Transverse colon (tissue), 4 donors: ENCODE data around the gene CASP10. TPM values are rescaled to one million over a fixed set of nuclear protein-coding genes. Genes with fewer than 3 reads are reported as not detected.
A peak's percentile ranks its signal among the peaks of the same experiment; 100 is the strongest.

ENCODE experiments used
- DNase-seq: peaks from one replicate; pipeline ENCODE4 v3.0.0-alpha.2; 2019
- H3K27ac ChIP-seq, 4 donors: fragments of 200-600 bp; sonication (generic); 2 replicates each; pipeline ENCODE4 v1.5.1; 2016 to 2018; ENCODE audit warnings: inconsistent platforms in 4 of 4
- H3K27me3 ChIP-seq: fragments of 200-600 bp; sonication (generic); 2 replicates; pipeline ENCODE4 v1.5.1; 2017; ENCODE audit warnings: inconsistent platforms
- H3K36me3 ChIP-seq, 4 donors: fragments of 200-600 bp; sonication (generic); 2 replicates each; pipeline ENCODE4 v1.5.1; 2017 to 2019; ENCODE audit warnings: inconsistent platforms in 4 of 4
- H3K4me1 ChIP-seq, 4 donors: fragments of 200-600 bp; sonication (generic); 2 replicates each; pipeline ENCODE4 v1.5.1; 2017 to 2020; ENCODE audit warnings: inconsistent platforms in 4 of 4
- H3K4me3 ChIP-seq, 4 donors: fragments of 200-600 bp; sonication (generic); 1 replicate in 1 of 4; 2 replicates in 3 of 4; pipeline versions ENCODE4 v1.5.1 to v1.6.1; 2017 to 2019; ENCODE audit warnings: inconsistent platforms in 4 of 4
- H3K9me3 ChIP-seq, 2 donors: fragments of 200-600 bp; sonication (generic); 2 replicates each; pipeline ENCODE4 v1.5.1; 2017 to 2019; ENCODE audit warnings: inconsistent platforms in 2 of 2
- EP300 ChIP-seq: sonication (generic); formaldehyde crosslinking; IDR thresholded peaks from one replicate; pipeline ENCODE4 v1.6.1; 2017; ENCODE audit warnings: antibody characterized with exemption, low read depth
- POLR2A ChIP-seq: fragments of 450-650 bp; IDR thresholded peaks from one replicate; pipeline ENCODE4 v1.6.1; 2016; ENCODE audit warnings: antibody characterized with exemption, mild to moderate bottlenecking, moderate library complexity
- POLR2AphosphoS5 ChIP-seq, 3 donors: sonication (generic); formaldehyde crosslinking; IDR thresholded peaks; one replicate each; pipeline ENCODE4 v1.6.1; 2016; ENCODE audit warnings: antibody characterized with exemption in 3 of 3
- WGBS, 2 donors: methylation state at CpG; one replicate each; pipeline ENCODE4 v1.1.5; 2018; ENCODE audit warnings: low coverage in 1 of 2; 5-methylcytosine and 5-hydroxymethylcytosine counted together
- in situ Hi-C, 4 donors: fragments of 200-750 bp; cut with MboI; loops; one replicate each; pipeline versions ENCODE4 v1.15.0 to v1.15.1; 2017; ENCODE audit warnings: low sequenced_read_pairs in 3 of 4, low pct_ligation_motif_present in 1 of 4, low pct_unique_long_range_greater_than_20kb in 1 of 4
- intact Hi-C: fragments of 100-400 bp; cut with DNase I; formaldehyde crosslinking; loops from one replicate; pipeline ENCODE4 v1.15.1; 2023; ENCODE audit warnings: low total_unique reads
- total RNA-seq, 4 donors: library from RNA; depleted of rRNA; stranded (reverse); fragments of >200 nt; gene quantifications; one replicate each; pipeline ENCODE4 v1.1.0, GENCODE V29; 2016
- TF ChIP-seq, protein P1 (sequence below), 5 experiments: fragments of 200-600 bp in 3 of 5; fragments of 450-650 bp in 2 of 5; sonication (generic) in 3 of 5; IDR thresholded peaks; 1 replicate in 2 of 5; 2 replicates in 3 of 5; pipeline ENCODE4 v1.5.1; 2016 to 2017; ENCODE audit warnings: antibody characterized with exemption in 5 of 5, inconsistent platforms in 3 of 5, mild to moderate bottlenecking in 2 of 5, moderate library complexity in 1 of 5

The CASP10 gene
- total RNA-seq, 4 donors from 2014 or later: 4.8 to 68.4 (median 38.1) TPM

DNA sequence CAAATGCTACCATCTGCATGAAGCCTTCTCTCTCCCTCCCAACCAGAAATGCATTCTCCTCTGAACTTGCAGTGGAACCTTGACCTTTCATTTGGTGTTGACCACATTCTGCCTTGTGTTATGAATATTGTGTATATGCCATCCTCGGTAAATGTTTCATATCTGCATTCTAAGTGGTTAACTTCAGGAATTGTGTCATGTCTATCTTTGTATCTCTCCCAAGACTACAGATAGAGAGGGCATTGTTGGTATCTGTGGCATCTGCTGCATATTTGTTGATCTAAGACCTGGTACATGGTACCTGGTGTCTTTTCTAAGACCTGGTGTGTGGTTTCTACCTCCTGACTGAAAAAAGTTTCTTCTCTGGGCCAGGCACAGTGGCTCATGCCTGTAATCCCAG lies 34.0 kb downstream of the CASP10 start:
- in situ Hi-C loops: no loop called here
- Histone ChIP-seq H3K4me3 (no peak overlapping the region), H3K27me3 (no peaks in the 10 kb centered on the region), H3K9me3 (no peaks in the 10 kb centered on the region), H3K36me3 (peaks cover 0 to 4% (median 0%) of the 10 kb centered on the region in 4 donors), H3K4me1 (peaks cover 0 to 33% (median 22%) of the 10 kb centered on the region in 4 donors), H3K27ac (no peak overlapping the region)
- intact Hi-C loops: no loop called here
- WGBS, 2 donors: 91% methylated on average over 1 of the region's 1 CpG; no CpG with 5 or more reads in 1 of the 2 donors
- DNase-seq: no peak
- no peak for TF ChIP-seq EP300

DNA sequence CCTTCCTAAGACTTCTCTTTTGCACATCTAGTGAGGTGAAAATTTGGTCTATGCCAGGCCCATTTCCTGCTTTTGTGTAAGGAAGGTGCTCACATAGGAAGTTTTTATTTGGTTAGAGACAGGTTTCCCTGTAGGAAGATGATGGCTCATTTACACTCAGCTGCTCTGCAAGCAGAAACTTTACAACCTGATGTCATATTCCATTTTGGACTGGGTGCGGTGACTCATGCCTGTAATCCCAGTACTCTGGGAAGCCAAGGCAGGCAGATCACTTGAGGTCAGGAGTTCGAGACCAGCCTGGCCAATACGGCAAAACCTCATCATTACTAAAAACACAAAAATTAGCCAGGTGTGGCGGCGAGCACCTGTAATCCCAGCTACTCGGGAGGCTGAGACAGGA lies 35.8 kb downstream of the CASP10 start:
- intact Hi-C loops: no loop called here
- 85 to 100% methylated on average over 1 to 6 of the region's 6 CpGs for WGBS, 2 donors
- H3K27ac ChIP-seq: peak overlapping the region; percentile 75 to 85 (median 82)
- H3K36me3 ChIP-seq: peaks cover 0 to 4% (median 0%) of the 10 kb centered on the region in 4 donors
- in situ Hi-C loops: no loop called here
- TF ChIP-seq, protein P1, sequence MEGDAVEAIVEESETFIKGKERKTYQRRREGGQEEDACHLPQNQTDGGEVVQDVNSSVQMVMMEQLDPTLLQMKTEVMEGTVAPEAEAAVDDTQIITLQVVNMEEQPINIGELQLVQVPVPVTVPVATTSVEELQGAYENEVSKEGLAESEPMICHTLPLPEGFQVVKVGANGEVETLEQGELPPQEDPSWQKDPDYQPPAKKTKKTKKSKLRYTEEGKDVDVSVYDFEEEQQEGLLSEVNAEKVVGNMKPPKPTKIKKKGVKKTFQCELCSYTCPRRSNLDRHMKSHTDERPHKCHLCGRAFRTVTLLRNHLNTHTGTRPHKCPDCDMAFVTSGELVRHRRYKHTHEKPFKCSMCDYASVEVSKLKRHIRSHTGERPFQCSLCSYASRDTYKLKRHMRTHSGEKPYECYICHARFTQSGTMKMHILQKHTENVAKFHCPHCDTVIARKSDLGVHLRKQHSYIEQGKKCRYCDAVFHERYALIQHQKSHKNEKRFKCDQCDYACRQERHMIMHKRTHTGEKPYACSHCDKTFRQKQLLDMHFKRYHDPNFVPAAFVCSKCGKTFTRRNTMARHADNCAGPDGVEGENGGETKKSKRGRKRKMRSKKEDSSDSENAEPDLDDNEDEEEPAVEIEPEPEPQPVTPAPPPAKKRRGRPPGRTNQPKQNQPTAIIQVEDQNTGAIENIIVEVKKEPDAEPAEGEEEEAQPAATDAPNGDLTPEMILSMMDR (IDR thresholded peaks at IDR 0.05): no peak
- peak in 1 of 3 donors; percentile 18 for TF ChIP-seq POLR2AphosphoS5 (IDR thresholded peaks at IDR 0.05)
- no peak overlapping the region for H3K4me3 ChIP-seq
- H3K9me3 ChIP-seq: no peaks in the 10 kb centered on the region
- peaks cover 0 to 33% (median 22%) of the 10 kb centered on the region in 4 donors for H3K4me1 ChIP-seq
- peak; percentile 56 for DNase-seq
- H3K27me3 ChIP-seq: no peaks in the 10 kb centered on the region

DNA sequence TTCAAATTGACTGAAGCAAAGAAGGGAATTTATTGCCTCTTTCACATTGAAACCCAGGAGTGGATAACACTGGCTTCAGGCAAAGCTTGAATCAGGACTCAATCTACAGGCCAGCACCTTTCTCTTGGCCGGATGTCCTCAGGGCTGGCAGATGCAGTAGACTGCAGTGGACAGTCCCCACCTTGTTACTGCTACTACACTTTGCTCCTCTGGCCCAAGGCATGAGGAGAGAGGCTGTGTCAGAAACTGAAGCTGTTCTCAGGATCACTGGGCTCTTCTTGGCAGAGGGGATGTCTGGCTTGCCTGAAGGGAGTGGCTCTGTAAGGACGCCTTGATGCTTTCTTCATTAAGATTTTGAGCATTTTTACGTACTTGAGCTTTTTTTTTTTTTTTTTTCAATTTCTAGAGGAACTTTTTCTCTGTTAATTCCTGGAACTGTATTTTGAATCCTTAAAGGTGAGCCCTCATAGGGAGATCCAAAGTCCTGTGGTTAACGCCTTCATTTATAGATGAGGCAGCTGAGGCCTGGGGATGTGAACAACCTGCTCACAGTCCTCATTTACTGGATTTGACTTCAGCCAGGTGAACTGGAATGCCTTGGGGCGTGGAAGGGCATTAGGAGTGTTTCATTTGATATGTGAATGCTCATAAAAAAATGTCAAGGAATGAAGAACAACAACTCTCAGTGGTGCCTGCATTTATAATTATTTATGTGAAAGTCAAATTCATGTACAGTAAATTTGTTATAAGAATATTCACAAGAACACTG lies 36.6 kb downstream of the CASP10 start:
- intact Hi-C loops (no loop called here), in situ Hi-C loops (no loop called here)
- Histone ChIP-seq H3K4me1 (peaks cover 0 to 33% (median 22%) of the 10 kb centered on the region in 4 donors), H3K27ac (peak overlapping the region; percentile 75 to 85 (median 82)), H3K27me3 (no peaks in the 10 kb centered on the region), H3K36me3 (peaks cover 0 to 4% (median 0%) of the 10 kb centered on the region in 4 donors), H3K9me3 (no peaks in the 10 kb centered on the region), H3K4me3 (no peak overlapping the region)
- WGBS, 2 donors: 55 to 66% methylated on average over 4 to 5 of the region's 5 CpGs
- DNase-seq: peak; percentile 68
- TF ChIP-seq POLR2A (peak; percentile 22), POLR2AphosphoS5 (IDR thresholded peaks at IDR 0.05) (peak in 1 of 3 donors; percentile 34), EP300 (no peak)
- TF ChIP-seq, protein P1 (IDR thresholded peaks at IDR 0.05): no peak

DNA sequence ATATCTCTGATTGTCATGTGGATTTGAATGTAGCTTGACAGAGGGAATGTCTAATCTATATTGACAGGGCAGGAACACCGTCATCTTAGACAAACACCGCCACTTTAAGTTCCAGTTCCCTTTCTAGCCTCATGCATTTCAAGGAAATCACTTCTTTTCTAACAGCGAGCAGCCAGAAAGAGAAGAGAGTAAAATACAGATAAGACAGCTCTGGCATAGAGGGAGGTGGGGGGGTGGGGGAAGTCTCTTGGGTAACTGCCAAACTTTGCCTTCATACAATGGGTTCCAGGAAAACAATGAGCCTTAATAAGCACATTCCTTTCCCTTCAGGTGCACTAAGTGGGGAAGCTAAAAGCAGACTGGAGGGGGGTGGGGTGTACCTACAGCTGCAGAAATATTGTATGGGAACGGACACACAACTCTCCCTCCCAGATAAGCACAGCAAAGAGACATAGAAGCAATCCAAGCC lies 37.2 kb downstream of the CASP10 start:
- peak; percentile 51 for DNase-seq
- no peaks in the 10 kb centered on the region for H3K27me3 ChIP-seq
- 29 to 31% methylated on average over 4 of the region's 4 CpGs for WGBS, 2 donors
- H3K9me3 ChIP-seq: no peaks in the 10 kb centered on the region
- intact Hi-C loops: no loop called here
- peaks cover 0 to 33% (median 22%) of the 10 kb centered on the region in 4 donors for H3K4me1 ChIP-seq
- H3K4me3 ChIP-seq: no peak overlapping the region
- in situ Hi-C loops: no loop called here
- peaks cover 0 to 4% (median 0%) of the 10 kb centered on the region in 4 donors for H3K36me3 ChIP-seq
- peak overlapping the region; percentile 75 to 85 (median 82) for H3K27ac ChIP-seq
- TF ChIP-seq POLR2AphosphoS5 (IDR thresholded peaks at IDR 0.05) (no peak), EP300 (no peak), POLR2A (no peak)
- TF ChIP-seq, protein P1 (IDR thresholded peaks at IDR 0.05): no peak
